ENCODE measurements around the gene TRIM42.

The TRIM42 gene

GRCh38 chr3:140710711-140711389 lies 33.0 kb downstream of the TRIM42 start:
- 90% methylated on average over 2 of the region's 2 CpGs for WGBS
- H3K27ac ChIP-seq (ENCODE audit: low read depth, low read length), result no peak overlapping the region
- H3K4me1 ChIP-seq (ENCODE audit: insufficient read depth, low read length), result peaks cover 6% of the 10 kb centered on the region; the same call in 1 of the 2 replicates
- peaks cover 9% of the 10 kb centered on the region for H3K9me3 ChIP-seq (ENCODE audit: insufficient read depth, low read depth, low read length)
- no peaks in the 10 kb centered on the region for H3K36me3 ChIP-seq (ENCODE audit: insufficient read depth, low read length)
- no peak overlapping the region for H3K4me3 ChIP-seq (ENCODE audit: low read length)
- no peak overlapping the region for H3K9ac ChIP-seq (ENCODE audit: low read depth, low read length)
- H3K27me3 ChIP-seq (ENCODE audit: insufficient read depth, low read length), result no peaks in the 10 kb centered on the region

GRCh38 chr3:140711390-140712035 lies 33.6 kb downstream of the TRIM42 start:
- no peak overlapping the region for H3K4me3 ChIP-seq (ENCODE audit: low read length)
- H3K36me3 ChIP-seq (ENCODE audit: insufficient read depth, low read length), result no peaks in the 10 kb centered on the region
- H3K27ac ChIP-seq (ENCODE audit: low read depth, low read length), result no peak overlapping the region
- WGBS, result 87% methylated on average over 4 of the region's 4 CpGs
- H3K9ac ChIP-seq (ENCODE audit: low read depth, low read length), result no peak overlapping the region
- 0 out of 2 replicates have a peak, but pooled peaks cover 3% of the 10 kb centered on the region for H3K9me3 ChIP-seq (ENCODE audit: insufficient read depth, low read depth, low read length)
- peaks cover 6% of the 10 kb centered on the region; the same call in 1 of the 2 replicates for H3K4me1 ChIP-seq (ENCODE audit: insufficient read depth, low read length)
- no peaks in the 10 kb centered on the region for H3K27me3 ChIP-seq (ENCODE audit: insufficient read depth, low read length)

- Histone ChIP-seq H3K27me3 (ENCODE audit: insufficient read depth, low read length) (no peaks in the 10 kb centered on the region), H3K9ac (ENCODE audit: low read depth, low read length) (no peak overlapping the region), H3K4me3 (ENCODE audit: low read length) (no peak overlapping the region), H3K27ac (ENCODE audit: low read depth, low read length) (no peak overlapping the region), H3K4me1 (ENCODE audit: insufficient read depth, low read length) (peaks cover 6% of the 10 kb centered on the region; the same call in 1 of the 2 replicates), H3K9me3 (ENCODE audit: insufficient read depth, low read depth, low read length) (no peaks in the 10 kb centered on the region), H3K36me3 (ENCODE audit: insufficient read depth, low read length) (no peaks in the 10 kb centered on the region)
- WGBS, result 88% methylated on average over 3 of the region's 3 CpGs
These were observed 34.4 kb downstream of the TRIM42 start for GRCh38 chr3:140712301-140712700.

- Histone ChIP-seq H3K36me3 (ENCODE audit: insufficient read depth, low read length) (no peaks in the 10 kb centered on the region), H3K4me3 (ENCODE audit: low read length) (no peak overlapping the region), H3K9ac (ENCODE audit: low read depth, low read length) (no peak overlapping the region), H3K4me1 (ENCODE audit: insufficient read depth, low read length) (peaks cover 6% of the 10 kb centered on the region; the same call in 1 of the 2 replicates), H3K27me3 (ENCODE audit: insufficient read depth, low read length) (no peaks in the 10 kb centered on the region), H3K9me3 (ENCODE audit: insufficient read depth, low read depth, low read length) (no peaks in the 10 kb centered on the region), H3K27ac (ENCODE audit: low read depth, low read length) (no peak overlapping the region)
- 92% methylated on average over 10 of the region's 10 CpGs for WGBS
These were observed 37.2 kb downstream of the TRIM42 start for GRCh38 chr3:140715035-140715434.

GRCh38 chr3:140717921-140718320 lies 40.1 kb downstream of the TRIM42 start:
- H3K36me3 ChIP-seq (ENCODE audit: insufficient read depth, low read length), result no peaks in the 10 kb centered on the region
- WGBS, result 91% methylated on average over 3 of the region's 3 CpGs
- no peaks in the 10 kb centered on the region for H3K27me3 ChIP-seq (ENCODE audit: insufficient read depth, low read length)
- no peak overlapping the region for H3K27ac ChIP-seq (ENCODE audit: low read depth, low read length)
- H3K4me1 ChIP-seq (ENCODE audit: insufficient read depth, low read length), result peaks cover 6% of the 10 kb centered on the region; the same call in 1 of the 2 replicates
- no peak overlapping the region for H3K4me3 ChIP-seq (ENCODE audit: low read length)
- no peaks in the 10 kb centered on the region for H3K9me3 ChIP-seq (ENCODE audit: insufficient read depth, low read depth, low read length)
- no peak overlapping the region for H3K9ac ChIP-seq (ENCODE audit: low read depth, low read length)

GRCh38 chr3:140719841-140720614 lies 42.2 kb downstream of the TRIM42 start:
- Histone ChIP-seq H3K27ac (ENCODE audit: low read depth, low read length) (no peak overlapping the region), H3K4me3 (ENCODE audit: low read length) (no peak overlapping the region), H3K27me3 (ENCODE audit: insufficient read depth, low read length) (no peaks in the 10 kb centered on the region), H3K9ac (ENCODE audit: low read depth, low read length) (no peak overlapping the region), H3K36me3 (ENCODE audit: insufficient read depth, low read length) (no peaks in the 10 kb centered on the region), H3K9me3 (ENCODE audit: insufficient read depth, low read depth, low read length) (no peaks in the 10 kb centered on the region), H3K4me1 (ENCODE audit: insufficient read depth, low read length) (no peaks in the 10 kb centered on the region)
- 83% methylated on average over 5 of the region's 5 CpGs for WGBS

- Histone ChIP-seq H3K9me3 (ENCODE audit: insufficient read depth, low read depth, low read length) (no peaks in the 10 kb centered on the region), H3K27me3 (ENCODE audit: insufficient read depth, low read length) (no peaks in the 10 kb centered on the region), H3K9ac (ENCODE audit: low read depth, low read length) (no peak overlapping the region), H3K4me1 (ENCODE audit: insufficient read depth, low read length) (no peaks in the 10 kb centered on the region), H3K36me3 (ENCODE audit: insufficient read depth, low read length) (no peaks in the 10 kb centered on the region), H3K4me3 (ENCODE audit: low read length) (no peak overlapping the region), H3K27ac (ENCODE audit: low read depth, low read length) (no peak overlapping the region)
- 74% methylated on average over 3 of the region's 3 CpGs for WGBS
These were observed 45.7 kb downstream of the TRIM42 start for GRCh38 chr3:140723576-140723975.

- no peak overlapping the region for H3K9ac ChIP-seq (ENCODE audit: low read depth, low read length)
- 88% methylated on average over 4 of the region's 4 CpGs for WGBS
- H3K9me3 ChIP-seq (ENCODE audit: insufficient read depth, low read depth, low read length), result no peaks in the 10 kb centered on the region
- H3K4me1 ChIP-seq (ENCODE audit: insufficient read depth, low read length), result no peaks in the 10 kb centered on the region
- no peak overlapping the region for H3K4me3 ChIP-seq (ENCODE audit: low read length)
- no peaks in the 10 kb centered on the region for H3K36me3 ChIP-seq (ENCODE audit: insufficient read depth, low read length)
- H3K27ac ChIP-seq (ENCODE audit: low read depth, low read length), result no peak overlapping the region
- no peaks in the 10 kb centered on the region for H3K27me3 ChIP-seq (ENCODE audit: insufficient read depth, low read length)
These were observed 47.3 kb downstream of the TRIM42 start for GRCh38 chr3:140724856-140725812.

- no peaks in the 10 kb centered on the region for H3K4me1 ChIP-seq (ENCODE audit: insufficient read depth, low read length)
- H3K27me3 ChIP-seq (ENCODE audit: insufficient read depth, low read length), result no peaks in the 10 kb centered on the region
- H3K27ac ChIP-seq (ENCODE audit: low read depth, low read length), result no peak overlapping the region
- no peaks in the 10 kb centered on the region for H3K9me3 ChIP-seq (ENCODE audit: insufficient read depth, low read depth, low read length)
- H3K9ac ChIP-seq (ENCODE audit: low read depth, low read length), result no peak overlapping the region
- no peak overlapping the region for H3K4me3 ChIP-seq (ENCODE audit: low read length)
- 92% methylated on average over 1 of the region's 1 CpG for WGBS
- no peaks in the 10 kb centered on the region for H3K36me3 ChIP-seq (ENCODE audit: insufficient read depth, low read length)
These were observed 48.2 kb downstream of the TRIM42 start for GRCh38 chr3:140726066-140726465.

- WGBS, result 53% methylated on average over 4 of the region's 4 CpGs
- H3K9ac ChIP-seq (ENCODE audit: low read depth, low read length), result no peak overlapping the region
- no peaks in the 10 kb centered on the region for H3K27me3 ChIP-seq (ENCODE audit: insufficient read depth, low read length)
- H3K4me3 ChIP-seq (ENCODE audit: low read length), result no peak overlapping the region
- no peaks in the 10 kb centered on the region for H3K4me1 ChIP-seq (ENCODE audit: insufficient read depth, low read length)
- no peaks in the 10 kb centered on the region for H3K9me3 ChIP-seq (ENCODE audit: insufficient read depth, low read depth, low read length)
- H3K27ac ChIP-seq (ENCODE audit: low read depth, low read length), result no peak overlapping the region
- no peaks in the 10 kb centered on the region for H3K36me3 ChIP-seq (ENCODE audit: insufficient read depth, low read length)
These were observed 50.0 kb downstream of the TRIM42 start for GRCh38 chr3:140727886-140728285.
